ENCODE measurements around the gene ST3GAL4. TPM values are rescaled to one million over a fixed set of nuclear protein-coding genes. Genes with fewer than 3 reads are reported as not detected.

The ST3GAL4 gene
- total RNA-seq, 4 donors from 2014 or later: 11.8 to 53.3 (median 34.8) TPM

- no peak overlapping the region for H3K27ac ChIP-seq
- H3K4me1 ChIP-seq: no peaks in the 10 kb centered on the region
- no peak for TF ChIP-seq CTCF (IDR thresholded peaks at IDR 0.05)
- no peak for TF ChIP-seq POLR2A (IDR thresholded peaks at IDR 0.05)
- intact Hi-C loops (cut with DNase I; ENCODE audit: low total_unique reads): no loop called here
- no peaks in the 10 kb centered on the region for H3K36me3 ChIP-seq
- H3K27me3 ChIP-seq: no peaks in the 10 kb centered on the region
- H3K4me3 ChIP-seq: no peak overlapping the region
- no peak for DNase-seq
- H3K9me3 ChIP-seq: no peaks in the 10 kb centered on the region
Measured at GRCh38 chr11:126444072-126444471, 88.6 kb downstream of the ST3GAL4 start.

DNA sequence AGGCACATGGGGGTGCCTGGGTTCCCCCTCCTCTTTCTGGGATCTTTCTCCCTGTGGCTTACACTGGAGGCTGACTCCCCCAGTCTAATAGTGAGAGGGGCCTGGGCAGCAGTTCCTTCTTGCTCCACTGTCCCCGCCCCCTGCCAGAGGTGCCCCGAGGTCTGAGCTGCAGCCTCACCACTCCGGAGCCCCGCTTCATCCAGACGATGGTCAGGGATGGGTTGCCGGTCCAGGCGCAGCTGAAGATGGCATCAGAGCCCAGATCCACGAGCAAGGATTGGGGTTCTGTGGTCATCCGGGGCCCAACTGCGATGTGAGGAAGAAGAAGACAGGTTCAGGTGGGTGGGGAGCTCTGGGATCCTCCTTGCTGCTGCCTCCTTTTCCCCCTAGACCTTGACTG, 91.1 kb downstream of the ST3GAL4 start:
- intact Hi-C loops (cut with DNase I; ENCODE audit: low total_unique reads): no loop called here
- no peak for TF ChIP-seq POLR2A (IDR thresholded peaks at IDR 0.05)
- no peak for TF ChIP-seq CTCF (IDR thresholded peaks at IDR 0.05)
- no peak overlapping the region for H3K27ac ChIP-seq
- no peaks in the 10 kb centered on the region for H3K9me3 ChIP-seq
- no peak for DNase-seq
- H3K4me1 ChIP-seq: no peaks in the 10 kb centered on the region
- no peak overlapping the region for H3K4me3 ChIP-seq
- no peaks in the 10 kb centered on the region for H3K27me3 ChIP-seq
- no peaks in the 10 kb centered on the region for H3K36me3 ChIP-seq

DNA sequence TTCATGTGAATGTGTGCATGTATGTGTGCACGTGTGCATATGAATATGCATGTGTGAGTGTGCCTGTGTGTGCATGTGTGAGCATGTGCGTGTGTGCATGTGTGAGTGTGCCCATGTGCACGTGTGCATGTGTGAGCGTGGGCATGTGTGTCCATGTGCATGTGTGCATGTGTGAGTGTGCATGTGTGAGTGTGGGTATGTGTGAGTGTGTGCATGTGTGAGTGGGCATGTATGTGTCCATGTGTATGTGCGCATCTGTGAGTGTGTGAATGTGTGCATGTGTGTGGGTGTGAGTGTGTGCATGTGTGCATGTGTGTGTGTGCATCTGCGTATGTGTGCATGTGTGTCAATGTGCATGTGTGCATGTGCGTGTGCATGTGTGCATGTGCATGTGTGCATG, 94.7 kb downstream of the ST3GAL4 start:
- no peak overlapping the region for H3K4me3 ChIP-seq
- H3K9me3 ChIP-seq: no peaks in the 10 kb centered on the region
- no peaks in the 10 kb centered on the region for H3K4me1 ChIP-seq
- no peaks in the 10 kb centered on the region for H3K36me3 ChIP-seq
- H3K27me3 ChIP-seq: peaks cover 0 to 3% of the 10 kb centered on the region in 2 donors
- intact Hi-C loops (cut with DNase I; ENCODE audit: low total_unique reads): no loop called here
- no peak overlapping the region for H3K27ac ChIP-seq
- no peak for TF ChIP-seq POLR2A (IDR thresholded peaks at IDR 0.05)
- TF ChIP-seq CTCF (IDR thresholded peaks at IDR 0.05): no peak
- DNase-seq: no peak

DNA sequence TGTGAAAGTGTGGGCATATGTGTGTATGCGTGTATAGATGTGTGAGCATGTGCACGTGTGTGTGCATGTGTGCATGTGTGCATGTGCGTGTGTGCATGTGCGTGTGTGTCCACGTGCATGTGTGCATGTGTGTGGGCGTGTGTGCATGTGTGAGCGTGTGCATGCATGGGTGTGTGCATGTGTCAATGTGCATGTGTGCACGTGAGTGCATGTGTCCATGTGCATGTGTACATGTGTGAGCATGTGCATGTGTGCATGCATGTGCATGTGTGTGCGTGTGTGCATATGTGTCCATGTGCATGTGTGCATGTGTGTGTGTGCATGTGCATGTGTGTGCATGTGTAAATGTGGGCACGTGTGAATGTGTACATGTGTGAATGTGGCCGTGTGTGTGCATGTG, 95.3 kb downstream of the ST3GAL4 start:
- Histone ChIP-seq H3K4me1 (no peaks in the 10 kb centered on the region), H3K27ac (no peak overlapping the region), H3K4me3 (no peak overlapping the region), H3K9me3 (no peaks in the 10 kb centered on the region), H3K27me3 (peaks cover 0 to 3% of the 10 kb centered on the region in 2 donors), H3K36me3 (no peaks in the 10 kb centered on the region)
- no peak for DNase-seq
- no peak for TF ChIP-seq CTCF (IDR thresholded peaks at IDR 0.05)
- TF ChIP-seq POLR2A (IDR thresholded peaks at IDR 0.05): no peak
- intact Hi-C loops (cut with DNase I; ENCODE audit: low total_unique reads): no loop called here

- no peak for DNase-seq
- H3K4me1 ChIP-seq: no peaks in the 10 kb centered on the region
- no peaks in the 10 kb centered on the region for H3K36me3 ChIP-seq
- H3K9me3 ChIP-seq: no peaks in the 10 kb centered on the region
- no peak overlapping the region for H3K27ac ChIP-seq
- H3K27me3 ChIP-seq: peaks cover 0 to 3% of the 10 kb centered on the region in 2 donors
- TF ChIP-seq CTCF (IDR thresholded peaks at IDR 0.05): no peak
- TF ChIP-seq POLR2A (IDR thresholded peaks at IDR 0.05): no peak
- H3K4me3 ChIP-seq: no peak overlapping the region
- intact Hi-C loops (cut with DNase I; ENCODE audit: low total_unique reads): no loop called here
Measured at GRCh38 chr11:126451211-126451802, 95.8 kb downstream of the ST3GAL4 start.
